Lower leg skin (tissue), 4 donors: ENCODE results near the gene THRSP. TPM values are rescaled to one million over a fixed set of nuclear protein-coding genes. Genes with fewer than 3 reads are reported as not detected.
"Not testable (repeated sequence)": the region's sequence is repeated elsewhere in the genome, so short reads cannot be mapped to it uniquely, and the experiment has no call there.

Experiments
- DNase-seq, 2 donors: peaks; one replicate each; pipeline ENCODE4 v3.0.0-alpha.2; 2019; ENCODE audit warnings: low spot score in 2 of 2
- H3K4me3 ChIP-seq: fragments of 200-600 bp; sonication (generic); 2 replicates; pipeline ENCODE4 v1.5.1; 2017; ENCODE audit warnings: mild to moderate bottlenecking, low read depth; ENCODE audit not compliant: poor library complexity, severe bottlenecking
- CTCF ChIP-seq, 3 donors: fragments of 450-650 bp; IDR thresholded peaks; one replicate each; pipeline ENCODE4 v1.5.1; 2016; ENCODE audit warnings: antibody characterized with exemption in 3 of 3, mild to moderate bottlenecking in 3 of 3, moderate library complexity in 2 of 3
- POLR2A ChIP-seq, 2 donors: fragments of 450-650 bp; IDR thresholded peaks; one replicate each; pipeline ENCODE4 v1.6.1; 2016 to 2017; ENCODE audit warnings: antibody characterized with exemption in 2 of 2, mild to moderate bottlenecking in 1 of 2, moderate library complexity in 1 of 2
- WGBS, 2 donors: methylation state at CpG; one replicate each; pipeline ENCODE4 v1.1.5; 2018; 5-methylcytosine and 5-hydroxymethylcytosine counted together
- intact Hi-C: fragments of 100-400 bp; cut with DNase I; formaldehyde crosslinking; loops from one replicate; pipeline ENCODE4 v1.15.0; 2023; ENCODE audit warnings: low total_unique reads
- total RNA-seq, 4 donors: library from RNA; depleted of rRNA; stranded (reverse); fragments of >200 nt; gene quantifications; one replicate each; pipeline ENCODE4 v1.1.0, GENCODE V29; 2016

THRSP gene
- total RNA-seq, 4 donors from 2014 or later, result 0.30 to 115 (median 39.2) TPM

- DNase-seq, result no peak
- intact Hi-C loops, result no loop called here
- TF ChIP-seq POLR2A (IDR thresholded peaks at IDR 0.05), result no peak
- TF ChIP-seq CTCF (IDR thresholded peaks at IDR 0.05), result no peak
- no peak overlapping the region for H3K4me3 ChIP-seq
- WGBS, 2 donors, result 77 to 84% methylated on average over 6 of the region's 6 CpGs
Measured at GRCh38 chr11:78050964-78051831, 12.5 kb upstream of the THRSP start.

- intact Hi-C loops, result no loop called here
- no peak for DNase-seq
- TF ChIP-seq CTCF (IDR thresholded peaks at IDR 0.05), result no peak
- TF ChIP-seq POLR2A (IDR thresholded peaks at IDR 0.05), result no peak
- H3K4me3 ChIP-seq, result no peak overlapping the region
- 85 to 90% methylated on average over 4 of the region's 4 CpGs for WGBS, 2 donors
Measured at GRCh38 chr11:78054971-78055370, 8.7 kb upstream of the THRSP start.

GRCh38 chr11:78056093-78056492, 7.6 kb upstream of the THRSP start:
- WGBS, 2 donors, result 82 to 89% methylated on average over 3 of the region's 3 CpGs
- no peak overlapping the region for H3K4me3 ChIP-seq
- intact Hi-C loops, result no loop called here
- no peak for DNase-seq
- TF ChIP-seq POLR2A (IDR thresholded peaks at IDR 0.05) (no peak), CTCF (IDR thresholded peaks at IDR 0.05) (no peak)

- WGBS, 2 donors, result 83 to 85% methylated on average over 10 of the region's 10 CpGs
- H3K4me3 ChIP-seq, result no peak overlapping the region
- TF ChIP-seq POLR2A (IDR thresholded peaks at IDR 0.05) (no peak), CTCF (IDR thresholded peaks at IDR 0.05) (no peak)
- DNase-seq, result no peak
- intact Hi-C loops, result no loop called here
Measured at GRCh38 chr11:78057462-78058055, 6.1 kb upstream of the THRSP start.

GRCh38 chr11:78059749-78060328, 3.8 kb upstream of the THRSP start:
- 94 to 96% methylated on average over 9 of the region's 9 CpGs for WGBS, 2 donors
- H3K4me3 ChIP-seq, intact Hi-C loops, DNase-seq: not testable (repeated sequence)

GRCh38 chr11:78060533-78060932, 3.1 kb upstream of the THRSP start:
- DNase-seq, result no peak
- intact Hi-C loops, result no loop called here
- 94 to 95% methylated on average over 8 of the region's 8 CpGs for WGBS, 2 donors
- TF ChIP-seq POLR2A (IDR thresholded peaks at IDR 0.05), result no peak
- no peak for TF ChIP-seq CTCF (IDR thresholded peaks at IDR 0.05)
- no peak overlapping the region for H3K4me3 ChIP-seq
